Measurements from ENCODE around the gene VIPAS39. TPM values are rescaled to one million over a fixed set of nuclear protein-coding genes. Genes with fewer than 3 reads are reported as not detected.

Gene VIPAS39
- total and polyA plus RNA-seq, 2 of the 13 experiments (the other 11 are each of a cell fraction or from before 2014, with no cell fraction given): 13.3 to 21.5 TPM

GRCh38 chr14:77491056-77491455 lies 33.7 kb upstream of the VIPAS39 start:
- FAIRE-seq (no peak), DNase-seq (ENCODE audit: low spot score) (no peak), ATAC-seq (no peak)
- BruUV-seq (replicated peaks): no TSS peak
- POLR2A ChIA-PET: no interaction called here
- intact Hi-C loops (cut with micrococcal nuclease; ENCODE audit: unreplicated experiment) (no loop called here), in situ Hi-C loops (cut with HindIII; ENCODE audit: extremely low pct_ligation_motif_present, low pct_unique_long_range_greater_than_20kb) (no loop called here)
- H3K4me1 ChIP-seq (ENCODE audit: insufficient read depth, low read length): peaks cover 11% of the 10 kb centered on the region
- H3K4me3 ChIP-seq (replicated peaks in 1 of 3; ENCODE audit: insufficient read depth in 1 of 3, low read depth in 2 of 3, low read length in 3 of 3): no peak overlapping the region
- TF ChIP-seq SAP130 (CRISPR knock-in tag; IDR thresholded peaks at IDR 0.05; ENCODE audit: low read depth) (no peak), ZNF660 (CRISPR knock-in tag; IDR thresholded peaks at IDR 0.05; ENCODE audit: borderline replicate concordance, low read depth) (no peak), ZNF34 (CRISPR knock-in tag; IDR thresholded peaks at IDR 0.05; ENCODE audit: borderline replicate concordance) (no peak), ZNF556 (CRISPR knock-in tag; IDR thresholded peaks at IDR 0.05; ENCODE audit: borderline replicate concordance) (no peak), TBX2 (CRISPR knock-in tag; IDR thresholded peaks at IDR 0.05; ENCODE audit: borderline replicate concordance) (no peak), SATB2 (CRISPR knock-in tag; IDR thresholded peaks at IDR 0.05) (no peak)
- TF ChIP-seq, protein P1, sequence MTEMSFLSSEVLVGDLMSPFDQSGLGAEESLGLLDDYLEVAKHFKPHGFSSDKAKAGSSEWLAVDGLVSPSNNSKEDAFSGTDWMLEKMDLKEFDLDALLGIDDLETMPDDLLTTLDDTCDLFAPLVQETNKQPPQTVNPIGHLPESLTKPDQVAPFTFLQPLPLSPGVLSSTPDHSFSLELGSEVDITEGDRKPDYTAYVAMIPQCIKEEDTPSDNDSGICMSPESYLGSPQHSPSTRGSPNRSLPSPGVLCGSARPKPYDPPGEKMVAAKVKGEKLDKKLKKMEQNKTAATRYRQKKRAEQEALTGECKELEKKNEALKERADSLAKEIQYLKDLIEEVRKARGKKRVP (CRISPR knock-in tag; IDR thresholded peaks at IDR 0.05): no peak
- CTCF ChIA-PET (ENCODE audit: low intra/inter-chr PET ratio, low total read pairs): no interaction called here
- H4K20me1 ChIP-seq (ENCODE audit: insufficient read depth, low read length): peaks cover 7% of the 10 kb centered on the region; the same call in 1 of the 2 replicates
- H3K9ac ChIP-seq (ENCODE audit: insufficient read depth, low read depth, low read length): no peak overlapping the region
- H3K79me2 ChIP-seq (ENCODE audit: insufficient read depth, low read length): peaks cover 2% of the 10 kb centered on the region
- no peaks in the 10 kb centered on the region for H3K9me3 ChIP-seq (ENCODE audit: low read length)
- H3K4me2 ChIP-seq (ENCODE audit: low read depth, low read length): no peak overlapping the region
- no peaks in the 10 kb centered on the region for H3K27me3 ChIP-seq (ENCODE audit: control insufficient read depth in 1 of 2, insufficient read depth in 2 of 2, low read length in 2 of 2)
- no peak overlapping the region for H3K27ac ChIP-seq (ENCODE audit: extremely low read length, insufficient read depth, low read length)
- WGBS (ENCODE audit: low lambda C conversion rate): 98% methylated on average over 3 of the region's 5 CpGs
- peaks cover 0 to 8% of the 10 kb centered on the region in 2 experiments; a peak in 4 of 5 replicates for H3K36me3 ChIP-seq (replicated peaks in 1 of 2; ENCODE audit: control insufficient read depth in 1 of 2, insufficient read depth in 2 of 2, low read length in 2 of 2)
- H2AFZ ChIP-seq (ENCODE audit: low read length): no peak overlapping the region

- DNase-seq (ENCODE audit: low spot score) (no peak), FAIRE-seq (no peak), ATAC-seq (no peak)
- ChIA-PET POLR2A (no interaction called here), CTCF (ENCODE audit: low intra/inter-chr PET ratio, low total read pairs) (no interaction called here)
- Histone ChIP-seq H3K27me3 (ENCODE audit: control insufficient read depth in 1 of 2, insufficient read depth in 2 of 2, low read length in 2 of 2) (no peaks in the 10 kb centered on the region), H3K79me2 (ENCODE audit: insufficient read depth, low read length) (no peaks in the 10 kb centered on the region), H3K9ac (ENCODE audit: insufficient read depth, low read depth, low read length) (no peak overlapping the region), H2AFZ (ENCODE audit: low read length) (no peak overlapping the region), H3K27ac (ENCODE audit: extremely low read length, insufficient read depth, low read length) (no peak overlapping the region), H3K9me3 (ENCODE audit: low read length) (no peaks in the 10 kb centered on the region), H3K4me2 (ENCODE audit: low read depth, low read length) (no peak overlapping the region), H3K4me3 (replicated peaks in 1 of 3; ENCODE audit: insufficient read depth in 1 of 3, low read depth in 2 of 3, low read length in 3 of 3) (no peak overlapping the region), H3K4me1 (ENCODE audit: insufficient read depth, low read length) (peaks cover 7% of the 10 kb centered on the region), H4K20me1 (ENCODE audit: insufficient read depth, low read length) (peaks cover 7% of the 10 kb centered on the region; the same call in 1 of the 2 replicates), H3K36me3 (replicated peaks in 1 of 2; ENCODE audit: control insufficient read depth in 1 of 2, insufficient read depth in 2 of 2, low read length in 2 of 2) (peaks cover 2 to 9% of the 10 kb centered on the region in 2 experiments; a peak in 4 of 5 replicates)
- TF ChIP-seq ZNF574 (CRISPR knock-in tag; IDR thresholded peaks at IDR 0.05) (no peak), ZNF768 (CRISPR knock-in tag; IDR thresholded peaks at IDR 0.05) (peak; percentile 81), ZNF333 (CRISPR knock-in tag; IDR thresholded peaks at IDR 0.05; ENCODE audit: borderline replicate concordance) (no peak), FOSL1 (CRISPR knock-in tag; IDR thresholded peaks at IDR 0.05; ENCODE audit: borderline replicate concordance) (no peak)
- in situ Hi-C loops (cut with HindIII; ENCODE audit: extremely low pct_ligation_motif_present, low pct_unique_long_range_greater_than_20kb): no loop called here
- 96% methylated on average over 7 of the region's 8 CpGs for WGBS (ENCODE audit: low lambda C conversion rate)
- no TSS peak for BruUV-seq (replicated peaks)
- intact Hi-C loops (cut with micrococcal nuclease; ENCODE audit: unreplicated experiment): no loop called here
Observed at GRCh38 chr14:77490347-77490986, 33.1 kb upstream of the VIPAS39 start.
